WTC11 (cell line): Measurements from ENCODE around the gene TFEB. TPM values are rescaled to one million over a fixed set of nuclear protein-coding genes. Genes with fewer than 3 reads are reported as not detected.

Source experiments
- ATAC-seq: fragments of 200-7000 bp; cut with Tn5 transposase; 2 replicates; pipeline ENCODE4 v1.10.0; 2021; ENCODE audit warnings: mild to moderate bottlenecking, moderate library complexity
- CTCF ChIA-PET: fragments of 300-600 bp; sonication (Branson Sonifier 250); formaldehyde crosslinking; loops from one replicate; lab custom pipeline; 2021; ENCODE audit warnings: antibody characterized with exemption; lab: Charles Lee
- POLR2A ChIA-PET: fragments of 350-600 bp; sonication (Branson Sonifier 250); formaldehyde crosslinking; loops from one replicate; lab custom pipeline; 2021; ENCODE audit warnings: antibody characterized with exemption; lab: Charles Lee
- DNase-seq: peaks from one replicate; pipeline ENCODE4 v3.0.0; 2021; ENCODE audit warnings: low spot score
- H3K27ac Mint-ChIP-seq: 2 replicates; pipeline ENCODE4 v1.8.0; 2021; ENCODE audit warnings: mixed read lengths
- H3K27me3 Mint-ChIP-seq: 2 replicates; pipeline ENCODE4 v1.8.0; 2021; ENCODE audit warnings: low read depth, mild to moderate bottlenecking, moderate library complexity, mixed read lengths
- H3K36me3 Mint-ChIP-seq: 2 replicates; pipeline ENCODE4 v1.8.0; 2021; ENCODE audit warnings: mixed read lengths
- H3K4me1 Mint-ChIP-seq: 2 replicates; pipeline ENCODE4 v1.8.0; 2022; ENCODE audit warnings: mixed read lengths
- H3K4me3 Mint-ChIP-seq: 2 replicates; pipeline ENCODE4 v1.8.0; 2021; ENCODE audit warnings: mild to moderate bottlenecking, moderate library complexity, mixed read lengths
- H3K9me3 Mint-ChIP-seq: 2 replicates; pipeline ENCODE4 v1.8.0; 2021; ENCODE audit warnings: mixed read lengths
- CBFB ChIP-seq: sonication (generic); formaldehyde crosslinking; IDR thresholded peaks from 2 replicates; pipeline ENCODE4 v1.8.1; 2022; ENCODE audit warnings: mild to moderate bottlenecking, low read depth, missing genetic modification reagents
- CDX4 ChIP-seq: fragments of 250-450 bp; sonication (Bioruptor Pico); IDR thresholded peaks from 2 replicates; pipeline ENCODE4 v1.9.0; 2021; ENCODE audit warnings: moderate library complexity, mild to moderate bottlenecking, inconsistent platforms, borderline replicate concordance
- CREM ChIP-seq: sonication (generic); formaldehyde crosslinking; IDR thresholded peaks from 2 replicates; pipeline ENCODE4 v1.8.1; 2022; ENCODE audit warnings: mild to moderate bottlenecking, missing genetic modification reagents, moderate library complexity
- ELF4 ChIP-seq: sonication (generic); formaldehyde crosslinking; IDR thresholded peaks from 2 replicates; pipeline ENCODE4 v1.8.1; 2022; ENCODE audit warnings: low read depth, mild to moderate bottlenecking, moderate library complexity, missing genetic modification reagents
- GTF2I ChIP-seq: fragments of 250-450 bp; sonication (Bioruptor Pico); conservative IDR thresholded peaks from 2 replicates; pipeline ENCODE4 v1.4.0; 2021; ENCODE audit warnings: mild to moderate bottlenecking
- JUN ChIP-seq: sonication (generic); formaldehyde crosslinking; IDR thresholded peaks from 2 replicates; pipeline ENCODE4 v1.8.0; 2023; ENCODE audit warnings: mild to moderate bottlenecking, missing genetic modification reagents
- KAT7 ChIP-seq: sonication (generic); formaldehyde crosslinking; IDR thresholded peaks from 2 replicates; pipeline ENCODE4 v1.8.1; 2023; ENCODE audit warnings: missing genetic modification reagents, mild to moderate bottlenecking, borderline replicate concordance
- MYBL2 ChIP-seq: sonication (generic); formaldehyde crosslinking; IDR thresholded peaks from 2 replicates; pipeline ENCODE4 v1.8.1; 2023; ENCODE audit warnings: mild to moderate bottlenecking, moderate library complexity, missing genetic modification reagents
- NFATC4 ChIP-seq: fragments of 250-450 bp; sonication (Bioruptor Pico); IDR thresholded peaks from 2 replicates; pipeline ENCODE4 v1.9.0; 2021; ENCODE audit warnings: mild to moderate bottlenecking
- NFE2L1 ChIP-seq: sonication (generic); formaldehyde crosslinking; IDR thresholded peaks from 2 replicates; pipeline ENCODE4 v1.8.1; 2023; ENCODE audit warnings: missing genetic modification reagents
- SOX15 ChIP-seq: fragments of 250-450 bp; sonication (Bioruptor Pico); IDR thresholded peaks from 2 replicates; pipeline ENCODE4 v1.9.0; 2021; ENCODE audit warnings: mild to moderate bottlenecking
- TEAD1 ChIP-seq: sonication (generic); formaldehyde crosslinking; IDR thresholded peaks from 2 replicates; pipeline ENCODE4 v1.8.0; 2022; ENCODE audit warnings: mild to moderate bottlenecking, missing genetic modification reagents
- USF1 ChIP-seq: sonication (generic); formaldehyde crosslinking; IDR thresholded peaks from 2 replicates; pipeline ENCODE4 v1.8.0; 2022; ENCODE audit warnings: mild to moderate bottlenecking, missing genetic modification reagents
- ZNF423 ChIP-seq: fragments of 250-450 bp; sonication (Bioruptor Pico); IDR thresholded peaks from 2 replicates; pipeline ENCODE4 v2.1.2; 2022; ENCODE audit warnings: mild to moderate bottlenecking, moderate library complexity
- total RNA-seq: library from RNA; stranded (reverse); gene quantifications from 3 replicates; pipeline ENCODE4 v1.2.3, GENCODE V29; 2021
- TF ChIP-seq, protein P1 (sequence below): sonication (generic); formaldehyde crosslinking; IDR thresholded peaks from 2 replicates; pipeline ENCODE4 v1.8.1; 2023; ENCODE audit warnings: mild to moderate bottlenecking, missing genetic modification reagents, borderline replicate concordance
- TF ChIP-seq, protein P2 (sequence below): sonication (generic); formaldehyde crosslinking; IDR thresholded peaks from 2 replicates; pipeline ENCODE4 v1.8.1; 2023; ENCODE audit warnings: mild to moderate bottlenecking, missing genetic modification reagents
- TF ChIP-seq, protein P3 (sequence below): sonication (generic); formaldehyde crosslinking; IDR thresholded peaks from 2 replicates; pipeline ENCODE4 v1.8.1; 2022; ENCODE audit warnings: missing genetic modification reagents, borderline replicate concordance

The TFEB gene
- total RNA-seq, 1 experiment from 2014 or later: 3.9 TPM

GRCh38 chr6:41648921-41649320 is 86.5 kb downstream of the TFEB start (continued):
- no peak for TF ChIP-seq JUN (CRISPR knock-in tag)
- TF ChIP-seq, protein P1, sequence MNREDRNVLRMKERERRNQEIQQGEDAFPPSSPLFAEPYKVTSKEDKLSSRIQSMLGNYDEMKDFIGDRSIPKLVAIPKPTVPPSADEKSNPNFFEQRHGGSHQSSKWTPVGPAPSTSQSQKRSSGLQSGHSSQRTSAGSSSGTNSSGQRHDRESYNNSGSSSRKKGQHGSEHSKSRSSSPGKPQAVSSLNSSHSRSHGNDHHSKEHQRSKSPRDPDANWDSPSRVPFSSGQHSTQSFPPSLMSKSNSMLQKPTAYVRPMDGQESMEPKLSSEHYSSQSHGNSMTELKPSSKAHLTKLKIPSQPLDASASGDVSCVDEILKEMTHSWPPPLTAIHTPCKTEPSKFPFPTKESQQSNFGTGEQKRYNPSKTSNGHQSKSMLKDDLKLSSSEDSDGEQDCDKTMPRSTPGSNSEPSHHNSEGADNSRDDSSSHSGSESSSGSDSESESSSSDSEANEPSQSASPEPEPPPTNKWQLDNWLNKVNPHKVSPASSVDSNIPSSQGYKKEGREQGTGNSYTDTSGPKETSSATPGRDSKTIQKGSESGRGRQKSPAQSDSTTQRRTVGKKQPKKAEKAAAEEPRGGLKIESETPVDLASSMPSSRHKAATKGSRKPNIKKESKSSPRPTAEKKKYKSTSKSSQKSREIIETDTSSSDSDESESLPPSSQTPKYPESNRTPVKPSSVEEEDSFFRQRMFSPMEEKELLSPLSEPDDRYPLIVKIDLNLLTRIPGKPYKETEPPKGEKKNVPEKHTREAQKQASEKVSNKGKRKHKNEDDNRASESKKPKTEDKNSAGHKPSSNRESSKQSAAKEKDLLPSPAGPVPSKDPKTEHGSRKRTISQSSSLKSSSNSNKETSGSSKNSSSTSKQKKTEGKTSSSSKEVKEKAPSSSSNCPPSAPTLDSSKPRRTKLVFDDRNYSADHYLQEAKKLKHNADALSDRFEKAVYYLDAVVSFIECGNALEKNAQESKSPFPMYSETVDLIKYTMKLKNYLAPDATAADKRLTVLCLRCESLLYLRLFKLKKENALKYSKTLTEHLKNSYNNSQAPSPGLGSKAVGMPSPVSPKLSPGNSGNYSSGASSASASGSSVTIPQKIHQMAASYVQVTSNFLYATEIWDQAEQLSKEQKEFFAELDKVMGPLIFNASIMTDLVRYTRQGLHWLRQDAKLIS: no peak
- TF ChIP-seq, all 79 proteins: peak for 0

DNA sequence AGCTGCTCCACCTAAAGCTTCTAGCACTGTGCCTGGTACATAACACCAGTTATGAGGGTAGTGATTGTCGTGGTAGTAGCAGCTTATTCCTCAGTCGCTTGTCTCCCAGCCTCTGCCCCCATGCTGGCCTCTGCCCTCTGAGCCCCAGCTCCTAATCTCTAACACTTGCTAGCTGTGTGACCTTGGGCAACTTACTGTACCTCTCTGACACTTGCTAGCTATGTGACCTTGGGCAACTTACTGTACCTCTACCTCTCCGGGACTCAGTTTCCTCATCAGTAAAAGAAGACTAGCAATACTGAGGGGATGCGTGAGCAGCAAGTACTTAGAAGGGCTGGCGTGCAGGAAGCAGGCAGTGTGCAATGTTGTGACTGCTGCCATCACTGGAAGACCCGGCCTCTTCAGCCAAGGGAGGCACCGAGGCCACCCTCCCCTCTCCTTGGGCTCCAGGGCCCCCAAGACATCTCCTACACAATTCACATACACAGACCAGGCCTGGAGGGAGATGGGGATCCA is 87.3 kb downstream of the TFEB start:
- POLR2A ChIA-PET: interaction anchor here (0.6 kb wide), 1 partner anchor 10 kb away, joined by 8 read pairs; no protein-coding TSS in a partner anchor
- Mint-ChIP-seq H3K9me3 (no peaks in the 10 kb centered on the region), H3K36me3 (peaks cover 42% of the 10 kb centered on the region), H3K27me3 (no peaks in the 10 kb centered on the region), H3K27ac (no peak overlapping the region), H3K4me1 (peaks cover 31% of the 10 kb centered on the region), H3K4me3 (no peak overlapping the region)
- TF ChIP-seq JUN (CRISPR knock-in tag) (no peak), KAT7 (CRISPR knock-in tag) (no peak), CREM (CRISPR knock-in tag) (no peak), MYBL2 (CRISPR knock-in tag) (no peak), SOX15 (CRISPR knock-in tag) (no peak), CDX4 (CRISPR knock-in tag) (no peak)
- DNase-seq (no peak), ATAC-seq (no peak)
- CTCF ChIA-PET: interaction anchor here (0.6 to 0.7 kb wide), 3 partner anchors 34 to 54 kb away, joined by 3 to 4 read pairs (median 3); no protein-coding TSS in a partner anchor

- Mint-ChIP-seq H3K36me3 (peaks cover 45% of the 10 kb centered on the region), H3K4me3 (no peak overlapping the region), H3K27me3 (peaks cover 3% of the 10 kb centered on the region; the same call in 1 of the 2 replicates), H3K9me3 (no peaks in the 10 kb centered on the region), H3K27ac (no peak overlapping the region), H3K4me1 (peaks cover 42% of the 10 kb centered on the region)
- no peak for TF ChIP-seq ELF4 (CRISPR knock-in tag)
- ChIA-PET POLR2A (no interaction called here), CTCF (interaction anchor here (1.0 kb wide), 1 partner anchor 28 kb away, joined by 3 read pairs; no protein-coding TSS in a partner anchor)
- no peak for DNase-seq
- no peak for ATAC-seq
Observed at GRCh38 chr6:41647061-41647511, 88.3 kb downstream of the TFEB start.

DNA sequence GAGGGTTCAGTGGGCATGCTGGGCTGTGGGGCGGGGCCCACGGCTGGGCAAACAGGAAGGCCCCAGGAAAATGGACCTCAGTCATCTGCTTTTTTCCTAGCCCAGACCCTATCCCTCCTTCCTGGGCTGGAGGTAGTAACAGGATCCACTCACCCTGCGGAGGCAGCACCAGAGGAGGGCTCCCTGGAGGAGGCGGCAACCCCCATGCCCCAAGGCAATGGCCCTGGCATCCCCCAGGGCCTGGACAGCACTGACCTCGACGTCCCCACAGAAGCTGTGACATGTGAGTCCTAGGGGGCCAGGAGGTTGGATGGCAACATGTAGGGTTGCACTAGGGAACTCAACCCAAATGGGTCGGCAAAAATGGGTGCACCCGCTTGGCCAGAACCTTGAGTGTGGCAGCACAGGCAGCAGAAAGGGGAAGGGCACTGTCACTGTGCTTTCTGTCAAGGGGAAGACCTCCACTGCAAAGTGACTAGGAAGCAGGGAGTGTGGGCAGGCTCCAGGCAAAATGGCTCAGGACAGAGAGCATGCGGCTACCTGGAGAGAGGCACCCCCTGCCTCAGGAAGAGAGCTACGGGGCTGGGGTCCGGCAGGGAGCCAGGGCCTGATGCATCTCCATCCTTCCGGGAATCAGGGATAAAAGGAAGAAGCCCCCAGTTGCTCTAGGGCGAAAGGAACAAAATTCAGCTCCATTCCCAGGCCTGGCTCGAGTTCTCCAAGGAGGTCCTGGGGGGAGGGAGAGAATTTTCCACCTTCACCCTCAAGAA is 89.2 kb downstream of the TFEB start:
- no peak for DNase-seq
- peaks cover 45% of the 10 kb centered on the region for H3K36me3 Mint-ChIP-seq
- peaks cover 50% of the 10 kb centered on the region for H3K4me1 Mint-ChIP-seq
- H3K9me3 Mint-ChIP-seq: no peaks in the 10 kb centered on the region
- ChIA-PET POLR2A (no interaction called here), CTCF (no interaction called here)
- ATAC-seq: no peak
- H3K27ac Mint-ChIP-seq: no peak overlapping the region
- H3K27me3 Mint-ChIP-seq: peaks cover 3% of the 10 kb centered on the region; the same call in 1 of the 2 replicates
- no peak overlapping the region for H3K4me3 Mint-ChIP-seq
- TF ChIP-seq NFE2L1 (CRISPR knock-in tag) (no peak), TEAD1 (no peak), USF1 (CRISPR knock-in tag) (no peak), GTF2I (no peak), NFATC4 (CRISPR knock-in tag) (no peak), ZNF423 (CRISPR knock-in tag) (no peak), CBFB (CRISPR knock-in tag) (no peak)
- TF ChIP-seq, protein P2, sequence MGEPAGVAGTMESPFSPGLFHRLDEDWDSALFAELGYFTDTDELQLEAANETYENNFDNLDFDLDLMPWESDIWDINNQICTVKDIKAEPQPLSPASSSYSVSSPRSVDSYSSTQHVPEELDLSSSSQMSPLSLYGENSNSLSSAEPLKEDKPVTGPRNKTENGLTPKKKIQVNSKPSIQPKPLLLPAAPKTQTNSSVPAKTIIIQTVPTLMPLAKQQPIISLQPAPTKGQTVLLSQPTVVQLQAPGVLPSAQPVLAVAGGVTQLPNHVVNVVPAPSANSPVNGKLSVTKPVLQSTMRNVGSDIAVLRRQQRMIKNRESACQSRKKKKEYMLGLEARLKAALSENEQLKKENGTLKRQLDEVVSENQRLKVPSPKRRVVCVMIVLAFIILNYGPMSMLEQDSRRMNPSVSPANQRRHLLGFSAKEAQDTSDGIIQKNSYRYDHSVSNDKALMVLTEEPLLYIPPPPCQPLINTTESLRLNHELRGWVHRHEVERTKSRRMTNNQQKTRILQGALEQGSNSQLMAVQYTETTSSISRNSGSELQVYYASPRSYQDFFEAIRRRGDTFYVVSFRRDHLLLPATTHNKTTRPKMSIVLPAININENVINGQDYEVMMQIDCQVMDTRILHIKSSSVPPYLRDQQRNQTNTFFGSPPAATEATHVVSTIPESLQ (CRISPR knock-in tag): no peak
- TF ChIP-seq, protein P3, sequence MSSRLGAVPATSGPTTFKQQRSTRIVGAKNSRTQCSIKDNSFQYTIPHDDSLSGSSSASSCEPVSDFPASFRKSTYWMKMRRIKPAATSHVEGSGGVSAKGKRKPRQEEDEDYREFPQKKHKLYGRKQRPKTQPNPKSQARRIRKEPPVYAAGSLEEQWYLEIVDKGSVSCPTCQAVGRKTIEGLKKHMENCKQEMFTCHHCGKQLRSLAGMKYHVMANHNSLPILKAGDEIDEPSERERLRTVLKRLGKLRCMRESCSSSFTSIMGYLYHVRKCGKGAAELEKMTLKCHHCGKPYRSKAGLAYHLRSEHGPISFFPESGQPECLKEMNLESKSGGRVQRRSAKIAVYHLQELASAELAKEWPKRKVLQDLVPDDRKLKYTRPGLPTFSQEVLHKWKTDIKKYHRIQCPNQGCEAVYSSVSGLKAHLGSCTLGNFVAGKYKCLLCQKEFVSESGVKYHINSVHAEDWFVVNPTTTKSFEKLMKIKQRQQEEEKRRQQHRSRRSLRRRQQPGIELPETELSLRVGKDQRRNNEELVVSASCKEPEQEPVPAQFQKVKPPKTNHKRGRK (CRISPR knock-in tag): no peak
